Cerebellar cortex (tissue), 1 donor: ENCODE measurements around the gene AKIRIN2.
"Not testable (repeated sequence)": the region's sequence is repeated elsewhere in the genome, so short reads cannot be mapped to it uniquely, and the experiment has no call there.

Source experiments
- DNase-seq: peaks from one replicate; pipeline ENCODE4 v3.0.0-alpha.2; 2015; ENCODE audit warnings: low spot score

AKIRIN2 gene

GRCh38 chr6:87687893-87688292, 14.1 kb downstream of the AKIRIN2 start:
- DNase-seq = not testable (repeated sequence)

- no peak for DNase-seq
Observed at GRCh38 chr6:87687296-87687695, 14.7 kb downstream of the AKIRIN2 start.

- not testable (repeated sequence) for DNase-seq
Observed at GRCh38 chr6:87686636-87687205, 15.3 kb downstream of the AKIRIN2 start.

- DNase-seq = no peak
Observed at GRCh38 chr6:87684895-87685654, 17.0 kb downstream of the AKIRIN2 start.

GRCh38 chr6:87683890-87684289, 18.1 kb downstream of the AKIRIN2 start:
- no peak for DNase-seq

GRCh38 chr6:87682310-87682709, 19.7 kb downstream of the AKIRIN2 start:
- no peak for DNase-seq

- no peak for DNase-seq
Observed at GRCh38 chr6:87675004-87675681, 26.9 kb downstream of the AKIRIN2 start.

- no peak for DNase-seq
Observed at GRCh38 chr6:87674290-87674689, 27.7 kb downstream of the AKIRIN2 start.

GRCh38 chr6:87673237-87673636, 28.8 kb downstream of the AKIRIN2 start:
- no peak for DNase-seq

- DNase-seq = no peak
Observed at GRCh38 chr6:87672641-87673040, 29.4 kb downstream of the AKIRIN2 start.

- no peak for DNase-seq
Observed at GRCh38 chr6:87671555-87672029, 30.4 kb downstream of the AKIRIN2 start.

GRCh38 chr6:87670707-87671106, 31.3 kb downstream of the AKIRIN2 start:
- DNase-seq = no peak

- no peak for DNase-seq
Observed at GRCh38 chr6:87669051-87669450, 33.0 kb downstream of the AKIRIN2 start.

GRCh38 chr6:87668013-87668412, 34.0 kb downstream of the AKIRIN2 start:
- DNase-seq = no peak

GRCh38 chr6:87667032-87667431, 35.0 kb downstream of the AKIRIN2 start:
- DNase-seq = no peak

- no peak for DNase-seq
Observed at GRCh38 chr6:87664921-87665485, 37.0 kb downstream of the AKIRIN2 start.

- DNase-seq = no peak
Observed at GRCh38 chr6:87663434-87663833, 38.6 kb downstream of the AKIRIN2 start.

GRCh38 chr6:87661503-87661902, 40.5 kb downstream of the AKIRIN2 start:
- DNase-seq = no peak

- DNase-seq = no peak
Observed at GRCh38 chr6:87661016-87661415, 41.0 kb downstream of the AKIRIN2 start.

GRCh38 chr6:87660226-87660911, 41.7 kb downstream of the AKIRIN2 start:
- no peak for DNase-seq

GRCh38 chr6:87658516-87658915, 43.5 kb downstream of the AKIRIN2 start:
- no peak for DNase-seq

GRCh38 chr6:87656857-87657256, 45.2 kb downstream of the AKIRIN2 start:
- DNase-seq = no peak
